GM18519 (cell line): ENCODE results near the gene RHBDF2.
"Not testable (repeated sequence)": the region's sequence is repeated elsewhere in the genome, so short reads cannot be mapped to it uniquely, and the experiment has no call there.

Experiments
- ATAC-seq: cut with Tn5 transposase; IDR thresholded peaks from one replicate; pipeline ENCODE4 v1.9.1; 2021; ENCODE audit warnings: mild to moderate bottlenecking, moderate library complexity; ENCODE audit not compliant: unreplicated experiment, low FRiP score

Gene RHBDF2

DNA sequence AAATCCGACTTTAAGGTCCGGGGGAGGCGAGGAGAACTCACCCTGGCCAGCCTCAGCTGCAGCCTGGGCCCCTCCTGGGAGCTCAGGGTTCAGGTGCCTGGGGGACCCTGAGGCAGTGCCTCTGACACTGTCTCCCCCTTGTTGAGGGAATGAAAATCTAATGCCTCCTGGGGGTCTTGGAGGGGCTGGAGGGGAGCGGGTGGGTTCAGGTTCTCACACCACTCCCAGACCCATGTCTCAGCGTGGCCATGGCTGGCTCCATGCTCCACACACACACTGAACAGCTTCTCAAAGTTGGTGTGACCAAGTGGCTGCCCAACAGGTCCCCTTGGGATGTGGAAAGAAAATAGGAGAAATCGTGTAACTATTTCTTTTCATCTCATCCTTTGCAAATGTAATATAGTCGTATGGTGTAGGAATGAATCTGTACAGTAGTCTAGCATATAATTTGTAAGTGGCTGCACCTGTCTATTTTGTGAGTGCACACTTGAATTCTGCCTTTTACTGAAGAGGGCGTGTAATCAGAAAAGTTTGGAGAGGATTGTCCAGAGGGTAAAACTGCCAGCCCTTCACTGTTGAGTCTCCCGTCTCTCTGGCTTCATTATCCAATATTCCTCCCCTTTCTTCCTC lies 37.8 kb upstream of the RHBDF2 start:
- no peak for ATAC-seq

DNA sequence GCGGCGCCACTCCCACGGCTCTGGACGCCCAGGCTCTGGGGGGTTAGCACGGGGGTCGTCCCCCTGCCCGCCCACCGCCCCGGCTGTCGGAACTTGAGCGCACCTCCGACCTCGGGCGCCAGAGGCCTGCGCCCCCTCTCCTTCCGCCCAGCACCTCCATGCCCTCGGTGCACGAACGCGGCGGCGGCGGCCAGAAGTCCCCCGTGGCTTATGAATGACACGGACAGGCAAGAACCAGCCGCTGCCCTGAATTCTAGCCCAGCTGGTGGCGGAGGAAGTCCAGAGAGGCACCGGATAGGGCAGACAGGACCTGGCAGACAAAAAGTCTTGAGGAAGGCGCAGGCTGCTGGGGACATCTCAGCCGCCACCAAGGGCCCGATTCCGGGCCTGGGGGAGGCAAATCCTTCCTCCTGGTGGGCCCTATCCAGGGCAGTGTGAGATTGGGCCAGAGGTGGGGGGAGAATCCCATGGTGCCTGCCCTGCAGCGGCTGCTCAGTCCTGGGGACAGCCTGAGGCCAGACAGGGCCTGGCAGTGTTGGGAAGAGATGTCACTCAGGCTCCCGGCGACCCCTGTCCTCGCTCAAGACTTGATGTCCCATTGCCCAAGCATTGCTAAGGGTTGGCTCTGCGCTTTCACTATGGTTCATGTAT lies 37.2 kb upstream of the RHBDF2 start:
- ATAC-seq: no peak

- no peak for ATAC-seq
Measured at GRCh38 chr17:76537578-76538280, 36.5 kb upstream of the RHBDF2 start, which contains the start of gene CYGB. CYGB (minus strand) TSS chr17:76537709; CDS start chr17:76537542, 167 bp downstream.

GRCh38 chr17:76537288-76537577 lies 36.0 kb upstream of the RHBDF2 start:
- ATAC-seq: no peak

DNA sequence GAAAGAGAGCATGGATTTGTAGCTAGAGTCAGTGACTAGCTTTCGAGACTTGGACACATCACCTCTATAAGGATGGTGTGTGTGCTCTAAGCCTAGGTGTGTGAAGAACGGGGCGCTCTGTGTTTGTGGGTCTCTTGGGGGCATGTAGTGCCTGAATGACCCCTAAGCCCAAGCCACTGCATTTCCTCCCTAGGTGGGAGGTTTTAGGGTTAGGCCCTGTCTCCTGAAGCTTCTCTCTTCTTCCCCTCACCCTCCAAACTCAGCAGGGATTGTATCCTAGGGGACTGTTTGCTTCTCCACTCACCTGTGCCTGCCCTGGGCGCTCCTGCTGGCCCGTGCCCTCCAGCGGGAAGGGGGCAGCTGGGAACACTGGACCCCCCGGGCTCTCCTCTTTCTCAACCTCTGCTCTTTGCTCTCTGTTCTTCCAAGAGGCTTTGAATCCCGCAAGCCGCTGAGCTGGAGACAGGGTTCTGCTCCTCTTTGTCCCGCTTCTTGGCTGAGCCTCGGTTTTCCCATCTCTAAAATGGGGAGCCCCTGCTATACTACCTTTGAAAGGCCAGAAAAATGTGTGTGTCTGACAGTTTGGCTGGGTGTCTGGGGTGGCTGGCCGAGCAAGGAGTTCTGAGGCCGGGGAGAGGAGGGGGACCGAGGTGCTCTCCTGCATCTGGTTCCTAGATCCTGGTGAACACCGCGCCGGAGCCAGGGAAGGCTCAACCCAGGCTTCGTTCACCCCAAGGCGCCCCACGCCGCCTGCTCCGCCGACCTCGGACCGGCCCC lies 35.5 kb upstream of the RHBDF2 start:
- ATAC-seq: no peak

DNA sequence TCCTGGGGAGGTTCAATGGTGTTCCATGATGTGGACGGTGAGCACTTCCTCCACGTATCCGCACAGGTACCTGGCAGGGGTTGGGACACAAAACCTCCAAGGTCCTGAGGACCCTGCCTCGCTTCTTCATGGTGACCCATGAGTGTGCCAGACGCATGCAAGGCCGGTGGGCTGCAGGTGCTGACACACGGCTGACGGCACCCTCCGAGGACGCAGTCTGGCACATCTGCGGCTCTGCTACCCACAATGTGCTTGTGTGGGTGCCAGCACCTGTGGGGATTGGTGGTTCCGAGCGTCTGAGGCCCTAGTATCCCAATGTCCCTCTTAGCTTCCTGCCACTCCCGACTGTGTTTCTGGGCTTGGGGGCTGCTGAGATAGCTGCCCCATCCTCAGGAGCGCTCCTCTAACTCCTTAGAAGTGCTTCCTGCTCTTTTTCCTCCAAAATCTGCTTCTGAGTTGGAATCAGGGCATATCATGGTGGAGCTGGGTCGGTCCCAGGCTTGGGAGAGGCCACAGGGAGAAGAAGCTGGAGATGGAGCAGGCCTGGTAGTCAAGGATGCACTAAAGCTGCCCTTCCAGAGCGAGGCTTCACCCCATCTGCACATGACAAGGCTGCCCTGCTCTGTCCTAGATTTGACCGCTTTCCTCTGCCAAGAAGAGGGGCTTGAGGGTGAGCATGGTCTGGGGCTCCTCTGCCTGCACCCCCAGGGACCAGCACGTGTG lies 34.7 kb upstream of the RHBDF2 start:
- ATAC-seq: no peak

DNA sequence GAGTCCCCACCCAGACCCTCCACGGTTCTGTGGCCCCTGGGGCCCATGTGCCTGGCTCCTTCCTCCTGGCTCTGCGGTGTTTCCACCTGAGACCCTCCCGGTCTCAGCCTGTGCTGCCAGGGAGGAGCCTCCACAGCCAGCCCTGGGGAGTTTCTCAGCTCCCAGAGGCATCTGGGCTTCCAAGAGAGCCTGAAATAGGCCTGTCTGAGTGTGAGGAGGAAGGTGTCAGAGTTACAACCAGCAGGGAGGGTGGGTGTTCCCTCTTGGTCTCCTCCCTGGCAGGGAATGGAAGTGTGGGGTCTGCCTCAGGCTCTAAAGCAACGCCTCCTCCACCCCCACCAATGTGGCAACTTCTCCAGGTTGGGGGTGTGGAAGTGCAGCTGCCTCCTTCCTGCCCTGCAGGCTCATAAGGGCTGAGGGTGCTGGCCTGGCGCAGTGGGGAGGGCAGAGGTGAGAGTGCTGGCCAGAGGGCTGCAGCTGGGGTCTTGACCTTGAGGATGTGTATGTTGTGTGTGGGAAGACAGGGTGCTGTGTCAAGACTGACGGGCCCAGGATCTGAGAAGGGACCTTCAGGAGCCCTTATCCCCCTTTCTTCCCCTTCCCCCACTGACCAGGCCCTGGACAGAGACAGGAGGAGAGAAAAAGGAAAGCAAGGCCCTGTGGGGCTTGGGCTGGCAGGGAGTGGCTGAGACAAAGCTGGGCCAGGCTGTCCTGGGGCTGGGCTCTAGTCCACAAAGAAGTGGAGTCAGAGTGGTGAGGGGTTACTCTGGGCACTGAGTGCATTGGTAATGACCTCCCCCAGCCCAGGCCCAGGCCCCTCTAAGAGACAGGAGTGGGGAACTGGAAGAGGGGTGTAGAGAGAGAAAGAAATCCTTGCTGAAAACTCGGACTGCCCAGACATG lies 33.9 kb upstream of the RHBDF2 start:
- no peak for ATAC-seq

DNA sequence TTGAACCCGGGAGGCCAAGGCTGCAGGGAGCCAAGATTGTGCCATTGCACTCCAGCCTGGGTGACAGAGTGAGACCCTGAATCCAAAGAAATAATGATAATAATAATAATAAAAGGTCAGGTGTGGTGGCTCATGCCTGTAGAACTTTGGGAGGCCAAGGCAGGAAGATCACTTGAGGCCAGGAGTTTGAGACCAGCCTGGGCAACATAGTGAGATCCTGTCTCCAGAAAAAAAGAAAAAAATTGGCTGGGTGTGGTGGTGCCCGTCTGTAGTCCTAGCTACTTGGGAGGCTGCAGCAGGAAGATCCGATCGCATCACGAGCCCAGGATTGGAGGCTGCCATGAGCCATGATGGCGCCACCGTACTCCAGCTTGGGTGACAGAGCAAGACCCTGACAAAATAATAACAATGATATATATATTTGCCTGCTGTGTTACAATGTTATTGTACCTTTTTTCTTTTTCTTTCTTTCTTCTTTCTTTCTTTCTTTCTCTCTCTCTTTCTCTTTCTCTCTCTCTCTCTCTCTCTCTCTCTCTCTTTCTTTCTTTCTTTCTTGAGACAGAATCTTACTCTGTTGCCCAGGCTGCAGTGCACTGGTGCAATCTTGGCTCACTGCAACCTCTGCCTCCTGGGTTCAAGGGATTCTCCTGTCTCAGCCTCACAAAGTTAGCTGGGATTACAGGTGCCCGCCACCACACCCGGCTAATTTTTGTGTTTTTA lies 32.6 kb upstream of the RHBDF2 start:
- not testable (repeated sequence) for ATAC-seq

GRCh38 chr17:76532072-76532651 lies 30.9 kb upstream of the RHBDF2 start:
- ATAC-seq: no peak

DNA sequence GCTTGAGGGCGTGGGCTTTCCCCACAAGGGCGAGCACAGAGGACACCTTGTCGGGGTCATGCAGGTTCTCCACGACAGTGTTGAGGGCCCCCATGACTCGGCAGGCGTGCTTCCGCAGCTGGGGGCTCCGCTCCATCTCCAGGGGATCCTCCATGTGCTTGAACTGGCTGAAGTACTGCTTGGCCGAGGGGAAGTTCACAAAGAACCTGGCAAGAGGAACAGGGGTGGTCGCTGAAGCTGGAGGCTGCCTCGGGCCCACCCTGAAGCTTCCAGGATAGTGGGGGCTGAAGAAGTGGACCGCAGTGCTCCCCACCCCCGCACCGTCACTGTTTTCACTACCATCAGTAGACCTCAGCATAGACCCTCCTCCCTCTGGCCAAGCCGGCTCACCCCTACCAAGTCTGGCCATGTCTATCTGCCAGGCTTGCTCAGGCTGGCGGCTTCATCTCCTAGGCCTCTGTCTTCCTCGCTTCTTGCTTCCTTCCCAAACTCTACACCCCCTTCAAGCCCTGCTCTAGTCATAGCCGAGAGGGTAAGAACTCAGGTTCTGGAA lies 30.3 kb upstream of the RHBDF2 start:
- ATAC-seq: no peak

- ATAC-seq: no peak
Measured at GRCh38 chr17:76530811-76531485, 29.7 kb upstream of the RHBDF2 start.

GRCh38 chr17:76530095-76530723 lies 29.0 kb upstream of the RHBDF2 start:
- no peak for ATAC-seq

DNA sequence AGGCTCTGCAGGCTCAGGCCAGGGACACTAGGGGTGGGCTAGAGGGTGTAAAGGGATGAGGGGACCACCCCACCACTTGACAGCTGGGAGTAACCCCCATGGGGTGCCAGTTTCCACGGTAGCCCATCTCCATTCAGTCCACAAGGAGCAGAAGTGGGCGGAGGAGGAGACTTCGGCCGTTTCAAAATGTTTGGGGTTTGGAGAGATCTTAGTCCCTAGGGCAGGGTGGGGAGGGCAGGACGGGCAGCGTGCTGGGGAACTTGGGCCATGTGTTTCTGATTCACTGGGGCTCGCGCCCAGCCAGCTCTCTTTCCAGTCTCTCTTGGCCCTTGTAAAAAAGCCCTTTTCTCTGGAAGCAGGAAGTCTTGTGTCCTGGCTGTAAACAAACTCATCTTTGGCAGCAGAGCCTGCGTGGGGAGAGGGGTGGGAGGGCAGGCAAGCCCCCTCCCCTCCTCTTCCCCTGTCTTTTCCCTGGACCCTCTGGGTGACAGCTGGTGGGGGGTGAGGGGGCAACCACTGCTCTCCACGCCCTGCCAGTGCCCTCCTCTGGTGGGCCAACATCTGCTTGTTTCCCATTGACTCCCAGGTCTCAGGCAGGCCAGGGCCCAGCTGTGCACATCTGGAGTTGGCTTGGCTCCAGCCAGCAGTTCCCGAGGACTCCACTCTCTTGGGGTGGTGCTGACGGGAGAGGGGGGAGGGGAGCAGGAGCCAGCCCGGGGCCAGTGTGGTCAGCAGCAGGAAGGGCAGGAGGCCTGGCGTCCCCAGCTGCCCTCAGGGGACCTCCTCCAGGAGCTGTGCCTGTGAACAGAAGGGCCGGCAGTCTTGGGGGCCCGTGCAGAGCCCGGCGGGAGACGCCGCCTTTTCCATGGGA lies 28.2 kb upstream of the RHBDF2 start:
- ATAC-seq: no peak

DNA sequence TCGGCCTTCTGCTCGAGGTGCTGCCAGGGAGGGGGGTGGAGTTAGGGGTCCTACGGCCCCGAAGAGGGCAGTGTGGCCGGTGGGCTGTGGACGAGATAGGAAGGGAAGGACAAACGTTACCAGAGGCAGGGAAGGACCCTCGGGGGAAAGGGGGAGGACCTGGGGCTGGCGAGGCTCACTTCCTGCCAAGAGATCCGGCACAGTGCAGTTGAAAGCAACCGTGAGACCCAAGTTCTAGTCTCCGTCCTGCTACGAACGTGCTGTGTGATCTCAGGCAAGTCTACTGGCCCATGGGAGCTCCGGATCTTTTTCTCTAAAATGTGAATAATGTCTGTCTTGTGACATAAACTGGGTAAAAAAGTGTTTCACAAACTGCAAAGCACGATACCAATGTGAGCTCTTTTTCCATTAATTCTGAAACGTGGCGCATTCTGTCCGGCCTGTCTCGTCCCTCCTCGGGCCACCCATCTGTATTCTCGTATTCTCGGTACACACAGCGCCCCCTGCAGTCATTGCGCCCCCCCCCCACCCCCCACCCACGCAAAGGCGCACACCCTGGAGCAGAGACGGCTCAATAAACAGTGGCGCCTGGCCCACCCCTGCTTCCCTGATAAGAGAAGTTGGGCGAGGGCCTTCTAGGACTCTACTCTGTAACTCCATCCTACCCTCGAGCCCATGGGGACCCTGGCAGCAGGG lies 27.5 kb upstream of the RHBDF2 start:
- no peak for ATAC-seq

DNA sequence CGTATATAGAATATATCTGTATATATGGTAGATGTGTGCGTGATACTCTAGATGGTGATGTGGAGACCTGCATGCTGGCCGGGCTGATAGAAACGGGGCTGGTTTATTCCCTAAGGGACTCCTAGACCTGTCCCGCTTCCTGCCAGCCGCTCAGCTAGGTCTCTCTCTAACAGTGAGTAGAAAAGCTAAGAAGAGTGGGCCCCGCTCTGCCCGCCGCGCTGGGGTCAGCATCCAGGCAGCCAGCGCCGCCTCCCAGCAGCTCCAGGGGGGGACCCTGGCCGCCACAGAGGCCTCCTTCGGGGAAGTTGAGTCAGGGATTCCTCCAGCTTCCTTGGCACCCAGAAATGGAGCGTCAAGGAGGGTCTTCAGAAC lies 26.9 kb upstream of the RHBDF2 start:
- no peak for ATAC-seq
